GM18951 (cell line): ENCODE measurements around the gene AKAP3.

Experiments
- POLR2A ChIP-seq: IDR thresholded peaks from 4 replicates; pipeline ENCODE4 v1.6.1; 2011; ENCODE audit warnings: mild to moderate bottlenecking; ENCODE audit not compliant: insufficient read length, insufficient read depth; ENCODE audit errors: extremely low read depth
- in situ Hi-C: fragments of 300-500 bp; cut with MboI; formaldehyde crosslinking; loops from one replicate; pipeline ENCODE4 v1.12.0; 2022; ENCODE audit warnings: low sequenced_read_pairs, mixed read lengths, inconsistent platforms; ENCODE audit not compliant: unreplicated experiment

The AKAP3 gene

GRCh38 chr12:4621511-4621910, 27.3 kb downstream of the AKAP3 start:
- no peak for TF ChIP-seq POLR2A
- in situ Hi-C loops, result no loop called here

DNA sequence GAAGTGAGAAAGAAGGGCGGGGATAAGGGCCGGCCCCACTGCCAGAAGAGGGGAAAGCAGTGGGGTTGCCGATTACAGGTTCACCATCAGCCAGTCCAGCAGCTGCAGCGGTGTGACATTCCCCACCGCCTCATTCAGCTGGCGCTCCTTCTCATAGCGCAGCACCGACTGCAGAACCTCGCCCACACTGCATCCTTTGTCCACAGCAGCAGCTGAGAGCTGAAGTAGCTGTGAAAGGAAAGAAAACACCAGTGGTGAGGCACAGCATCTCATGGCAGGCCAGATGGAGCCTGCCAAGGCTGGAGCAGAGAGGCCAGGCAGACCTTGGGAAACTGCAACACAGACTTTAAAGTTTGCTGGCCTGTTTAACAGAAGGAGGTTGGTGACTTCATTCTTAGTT, 33.2 kb downstream of the AKAP3 start:
- no peak for TF ChIP-seq POLR2A
- in situ Hi-C loops, result no loop called here

DNA sequence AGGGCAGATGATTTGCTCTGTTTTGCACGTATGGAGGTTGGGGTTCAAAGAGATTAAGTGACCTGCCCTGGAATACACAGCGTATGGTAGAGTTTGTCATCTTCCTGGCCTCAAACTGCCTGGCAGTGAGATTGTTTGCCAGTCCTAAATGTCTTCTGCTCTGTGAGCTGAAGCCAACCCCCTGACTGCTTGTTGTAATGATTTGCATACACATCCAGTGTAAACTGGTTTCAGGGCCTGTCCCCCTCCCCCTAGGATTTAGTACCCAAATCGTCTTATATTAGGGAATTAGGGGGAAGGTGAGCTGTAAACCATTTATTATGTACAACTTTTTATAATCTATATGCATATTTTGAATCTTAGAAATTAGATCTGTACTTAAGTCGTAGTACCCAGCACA, 38.4 kb downstream of the AKAP3 start:
- no peak for TF ChIP-seq POLR2A
- in situ Hi-C loops, result no loop called here

DNA sequence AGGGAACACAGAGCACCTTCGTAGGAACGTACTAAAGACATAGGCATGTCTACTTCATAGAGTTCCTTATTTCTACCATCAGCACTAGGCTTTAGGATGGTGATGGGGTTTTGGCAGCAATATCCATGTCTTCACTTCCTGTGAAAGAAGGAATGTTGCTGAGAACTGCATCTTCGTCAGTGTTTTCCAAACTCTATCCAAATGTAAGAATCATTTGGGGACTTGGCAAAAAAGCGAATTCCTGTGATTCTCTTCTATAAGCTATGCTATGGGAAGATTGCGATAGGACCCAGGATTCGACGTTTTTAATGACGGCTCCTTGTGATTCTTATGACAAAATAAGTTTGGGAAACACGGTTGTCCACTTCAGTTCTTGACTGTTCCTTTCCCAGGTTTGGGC, 39.8 kb downstream of the AKAP3 start:
- in situ Hi-C loops, result no loop called here
- TF ChIP-seq POLR2A, result no peak

- TF ChIP-seq POLR2A, result no peak
- in situ Hi-C loops, result no loop called here
Measured at GRCh38 chr12:4607056-4607455, 41.8 kb downstream of the AKAP3 start.

GRCh38 chr12:4604684-4605193, 44.1 kb downstream of the AKAP3 start:
- peak; percentile 58 for TF ChIP-seq POLR2A

DNA sequence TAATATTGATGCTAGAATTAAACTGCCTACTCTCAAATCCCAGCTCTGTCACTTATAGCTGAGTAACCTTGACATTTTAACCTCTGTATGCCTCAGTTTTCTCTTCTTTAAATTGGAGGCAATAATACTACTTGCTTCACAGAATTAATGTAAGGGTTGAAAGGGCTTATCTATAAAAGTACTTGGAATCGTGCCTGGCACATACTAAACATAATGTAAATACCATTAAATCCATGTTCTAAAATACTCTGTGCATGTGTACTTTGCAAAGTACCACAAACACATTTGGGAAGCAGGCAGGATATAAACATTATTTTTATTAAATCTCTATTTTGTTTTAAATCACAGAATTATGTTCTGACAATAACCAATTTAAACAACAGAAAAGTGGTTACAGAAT, 44.9 kb downstream of the AKAP3 start:
- no peak for TF ChIP-seq POLR2A
- in situ Hi-C loops, result no loop called here

More at GRCh38 chr12:4604684-4605193, 44.1 kb downstream of the AKAP3 start:
- in situ Hi-C loops, result no loop called here

GRCh38 chr12:4603421-4603820, 45.4 kb downstream of the AKAP3 start:
- in situ Hi-C loops, result no loop called here
- TF ChIP-seq POLR2A, result no peak

- TF ChIP-seq POLR2A, result no peak
- in situ Hi-C loops, result no loop called here
Measured at GRCh38 chr12:4595881-4596280, 53.0 kb downstream of the AKAP3 start.

DNA sequence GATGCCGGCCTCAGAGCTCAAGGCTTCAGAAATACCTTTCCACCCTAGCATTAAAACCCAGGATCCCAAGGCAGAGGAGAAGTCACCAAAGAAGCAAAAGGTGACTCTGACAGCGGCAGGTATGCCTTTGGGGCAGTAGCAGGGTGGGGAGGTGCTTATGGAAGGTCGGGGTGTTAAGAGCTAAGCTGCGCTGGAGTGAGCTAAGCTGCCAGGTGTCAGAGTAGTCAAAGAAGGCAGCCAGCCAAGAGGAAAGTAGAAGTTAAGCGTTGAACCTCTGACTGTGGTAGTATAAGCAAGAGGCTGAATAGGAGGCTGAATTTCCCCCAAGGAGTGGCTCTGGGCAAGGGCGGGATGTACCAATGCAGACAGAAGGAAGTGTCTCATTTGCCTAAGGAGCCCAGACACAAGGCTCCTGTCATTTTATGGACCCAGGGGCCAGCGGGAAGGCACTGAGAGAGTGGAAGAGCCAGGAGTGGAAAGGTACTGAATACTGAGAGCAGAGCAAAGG, 57.6 kb downstream of the AKAP3 start:
- no peak for TF ChIP-seq POLR2A
- in situ Hi-C loops, result no loop called here

GRCh38 chr12:4589941-4590340, 58.9 kb downstream of the AKAP3 start:
- in situ Hi-C loops, result no loop called here
- TF ChIP-seq POLR2A, result no peak

- in situ Hi-C loops, result no loop called here
- no peak for TF ChIP-seq POLR2A
Measured at GRCh38 chr12:4588916-4589315, 59.9 kb downstream of the AKAP3 start.

GRCh38 chr12:4587108-4587507, 61.7 kb downstream of the AKAP3 start:
- in situ Hi-C loops, result no loop called here
- no peak for TF ChIP-seq POLR2A

- in situ Hi-C loops, result no loop called here
- no peak for TF ChIP-seq POLR2A
Measured at GRCh38 chr12:4586500-4586899, 62.4 kb downstream of the AKAP3 start.

GRCh38 chr12:4584896-4585295, 64.0 kb downstream of the AKAP3 start:
- in situ Hi-C loops, result no loop called here
- TF ChIP-seq POLR2A, result no peak

DNA sequence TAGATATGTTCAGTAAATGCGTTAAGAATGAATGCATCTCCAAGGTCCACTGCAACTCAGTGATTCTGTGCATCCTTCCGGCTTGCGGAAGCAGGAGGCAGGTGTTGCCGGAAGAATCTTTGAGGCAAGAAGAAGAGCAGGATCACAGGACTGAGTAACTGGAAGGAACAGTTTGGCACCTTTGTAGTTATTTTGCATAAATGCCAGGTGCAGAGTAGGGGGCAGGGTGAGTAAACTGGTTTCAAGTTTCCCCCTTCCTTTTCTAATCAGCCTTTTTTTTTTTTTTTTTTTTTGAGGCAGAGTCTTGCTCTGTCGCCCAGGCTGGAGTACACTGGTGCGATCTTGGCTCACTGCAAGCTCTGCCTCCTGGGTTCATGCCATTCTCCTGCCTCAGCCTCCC, 64.6 kb downstream of the AKAP3 start:
- in situ Hi-C loops, result no loop called here
- no peak for TF ChIP-seq POLR2A

DNA sequence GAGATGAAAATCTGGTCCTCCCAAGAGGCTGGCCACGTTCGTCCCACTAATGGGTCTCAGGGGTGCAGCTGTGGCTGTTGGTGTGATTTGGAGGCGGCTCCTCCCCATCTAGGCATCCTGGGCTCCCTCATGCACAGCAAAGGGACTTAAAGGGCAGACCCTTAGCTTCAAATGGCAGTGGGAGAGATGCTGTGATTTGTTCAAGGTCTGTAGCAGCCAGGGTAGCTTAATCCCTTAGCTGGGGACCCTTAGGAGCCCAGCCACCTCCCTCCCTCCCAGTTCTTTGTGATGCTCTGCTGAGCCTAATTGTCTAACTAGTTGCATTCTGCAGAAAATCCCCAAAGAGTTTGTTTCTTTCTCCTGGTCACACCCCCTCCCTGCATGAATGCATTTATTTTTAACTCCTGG, 68.6 kb downstream of the AKAP3 start:
- no peak for TF ChIP-seq POLR2A
- in situ Hi-C loops, result no loop called here
